Fibroblast of mammary gland (primary cell): ENCODE measurements around the gene MCU.

Experiments
- DNase-seq: peaks from one replicate; pipeline ENCODE4 v3.0.0-alpha.2; 2010; ENCODE audit warnings: low read depth
- H3K4me3 ChIP-seq: 2 replicates; pipeline ENCODE4 v1.5.1; 2011; ENCODE audit warnings: low read depth, mild to moderate bottlenecking, low read length, moderate library complexity; ENCODE audit not compliant: control insufficient read depth
- CTCF ChIP-seq: conservative IDR thresholded peaks from 2 replicates; pipeline ENCODE4 v1.5.1; 2011; ENCODE audit warnings: low read depth, low read length, inconsistent platforms; ENCODE audit not compliant: control insufficient read depth, insufficient read depth

The MCU gene

DNA sequence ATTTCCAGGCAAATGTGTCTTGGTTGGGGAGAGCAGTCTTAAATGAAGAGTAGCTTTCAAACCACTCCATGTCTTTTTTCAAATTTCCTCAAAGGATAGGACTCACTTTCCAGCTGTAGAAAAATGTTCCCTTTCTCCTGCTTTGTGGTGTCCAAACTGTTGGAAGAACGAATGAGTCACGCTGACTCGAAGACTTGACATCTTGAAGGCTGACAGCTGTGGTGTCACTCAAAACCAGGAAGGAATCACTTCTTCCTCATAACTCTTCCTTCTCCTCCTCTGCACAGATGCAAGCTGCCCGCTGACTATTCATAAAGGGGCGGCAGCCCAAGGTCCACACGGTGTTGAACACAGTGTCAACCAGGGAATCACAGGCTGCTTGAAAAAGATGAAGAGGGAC is 243.4 kb downstream of the MCU start:
- no peak for TF ChIP-seq CTCF
- peak; percentile 51 for DNase-seq
- H3K4me3 ChIP-seq, result no peak overlapping the region
